GM13976 (cell line): ENCODE measurements around the gene KCNE4.
"Not testable (repeated sequence)": the region's sequence is repeated elsewhere in the genome, so short reads cannot be mapped to it uniquely, and the experiment has no call there.

Source experiments
- DNase-seq: peaks from one replicate; pipeline ENCODE4 v3.0.0; 2012; ENCODE audit warnings: low spot score
- in situ Hi-C: fragments of 300-500 bp; cut with MboI; formaldehyde crosslinking; loops from one replicate; pipeline ENCODE4 v1.12.0; 2022; ENCODE audit warnings: low sequenced_read_pairs, mixed read lengths, inconsistent platforms; ENCODE audit not compliant: unreplicated experiment
- TF ChIP-seq, protein P1 (sequence below): IDR thresholded peaks from 2 replicates; pipeline ENCODE4 v1.5.1; 2012; ENCODE audit warnings: borderline replicate concordance, mild to moderate bottlenecking; ENCODE audit not compliant: insufficient read depth; ENCODE audit errors: extremely low read depth, missing control alignments, control extremely low read depth

Gene KCNE4

DNA sequence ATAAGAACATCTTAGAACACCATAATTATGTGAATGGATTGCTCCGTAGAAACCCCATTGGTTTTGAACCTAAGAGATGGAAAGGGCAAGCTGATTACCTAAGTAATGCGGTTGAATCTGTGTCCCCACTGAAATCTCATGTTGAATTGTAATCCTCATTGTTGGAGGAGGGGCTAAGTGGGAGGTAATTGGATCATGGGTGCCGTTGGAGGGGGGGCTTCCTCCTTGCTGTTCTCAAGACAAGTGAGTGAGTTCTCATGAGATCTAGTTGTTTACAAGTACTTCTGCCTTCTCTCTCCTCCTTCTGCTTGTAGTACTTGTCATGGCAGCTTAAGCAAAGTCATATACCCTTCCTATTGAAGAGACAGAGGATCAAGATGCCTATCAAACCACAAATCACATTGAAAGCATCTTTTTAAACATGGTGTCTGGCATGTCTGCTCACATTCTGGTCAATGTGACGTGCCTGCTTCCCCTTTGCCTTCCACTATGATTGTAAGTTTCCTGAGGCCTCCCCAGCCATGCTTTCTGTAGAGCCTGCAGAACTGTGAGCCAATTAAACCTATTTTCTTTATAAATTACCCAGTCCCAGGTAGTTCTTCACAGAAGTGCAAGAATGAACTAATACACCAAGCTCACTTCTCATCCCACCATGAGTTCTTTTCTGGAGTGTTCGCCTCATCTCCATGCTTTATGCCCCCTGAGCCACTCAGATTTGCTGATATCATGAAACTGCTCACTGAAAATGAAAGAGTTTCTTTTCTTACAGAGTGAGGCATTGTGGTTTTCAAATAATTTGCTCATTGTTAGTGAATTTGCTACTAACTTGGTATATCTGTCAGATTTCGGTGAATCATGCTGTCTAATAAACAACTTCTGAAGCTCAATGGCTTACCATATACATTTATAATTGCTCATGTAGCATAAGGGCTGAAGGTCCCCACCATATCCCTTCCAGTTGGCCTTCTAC lies 23.6 kb downstream of the KCNE4 start:
- TF ChIP-seq, protein P1, sequence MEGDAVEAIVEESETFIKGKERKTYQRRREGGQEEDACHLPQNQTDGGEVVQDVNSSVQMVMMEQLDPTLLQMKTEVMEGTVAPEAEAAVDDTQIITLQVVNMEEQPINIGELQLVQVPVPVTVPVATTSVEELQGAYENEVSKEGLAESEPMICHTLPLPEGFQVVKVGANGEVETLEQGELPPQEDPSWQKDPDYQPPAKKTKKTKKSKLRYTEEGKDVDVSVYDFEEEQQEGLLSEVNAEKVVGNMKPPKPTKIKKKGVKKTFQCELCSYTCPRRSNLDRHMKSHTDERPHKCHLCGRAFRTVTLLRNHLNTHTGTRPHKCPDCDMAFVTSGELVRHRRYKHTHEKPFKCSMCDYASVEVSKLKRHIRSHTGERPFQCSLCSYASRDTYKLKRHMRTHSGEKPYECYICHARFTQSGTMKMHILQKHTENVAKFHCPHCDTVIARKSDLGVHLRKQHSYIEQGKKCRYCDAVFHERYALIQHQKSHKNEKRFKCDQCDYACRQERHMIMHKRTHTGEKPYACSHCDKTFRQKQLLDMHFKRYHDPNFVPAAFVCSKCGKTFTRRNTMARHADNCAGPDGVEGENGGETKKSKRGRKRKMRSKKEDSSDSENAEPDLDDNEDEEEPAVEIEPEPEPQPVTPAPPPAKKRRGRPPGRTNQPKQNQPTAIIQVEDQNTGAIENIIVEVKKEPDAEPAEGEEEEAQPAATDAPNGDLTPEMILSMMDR, result no peak
- in situ Hi-C loops, result no loop called here
- no peak for DNase-seq

DNA sequence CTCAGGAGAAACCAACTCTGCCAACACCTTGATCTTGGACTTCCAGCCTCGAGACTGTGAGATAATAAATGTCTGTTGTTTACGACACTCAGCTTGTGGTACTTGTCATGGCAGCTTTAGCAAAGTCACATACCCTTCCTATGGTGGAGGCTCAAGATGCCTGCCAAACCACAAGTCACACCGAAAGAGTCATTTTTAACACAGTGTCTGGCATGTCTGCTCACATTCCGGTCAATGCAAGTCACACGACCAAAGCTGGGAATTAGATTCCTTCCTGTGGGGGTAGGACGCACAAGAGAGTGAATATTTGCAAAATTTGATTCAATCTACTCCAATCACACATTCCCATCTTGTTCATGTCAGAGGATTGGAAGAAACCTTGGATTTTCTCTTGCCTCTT lies 24.6 kb downstream of the KCNE4 start:
- TF ChIP-seq, protein P1, result no peak
- DNase-seq, result no peak
- in situ Hi-C loops, result no loop called here

DNA sequence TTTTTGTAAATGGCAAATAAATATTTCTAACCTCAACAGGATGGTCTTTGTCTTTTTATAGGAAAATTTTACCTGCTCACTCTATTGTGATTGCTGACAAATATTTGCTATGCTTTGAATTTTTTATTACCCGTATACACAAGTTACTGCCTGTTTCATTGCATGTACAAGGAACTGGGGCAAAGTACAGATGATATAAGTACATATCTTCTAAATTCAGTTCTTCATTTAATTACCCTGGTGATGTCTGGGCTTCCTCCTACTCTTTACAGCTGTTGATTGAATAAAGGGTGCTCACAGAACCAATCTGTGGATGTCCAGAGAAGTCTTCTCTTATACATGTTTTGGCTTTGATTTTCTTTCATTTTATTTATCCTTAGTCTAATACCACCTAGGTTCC lies 26.5 kb downstream of the KCNE4 start:
- TF ChIP-seq, protein P1, result no peak
- no peak for DNase-seq
- in situ Hi-C loops, result no loop called here

DNA sequence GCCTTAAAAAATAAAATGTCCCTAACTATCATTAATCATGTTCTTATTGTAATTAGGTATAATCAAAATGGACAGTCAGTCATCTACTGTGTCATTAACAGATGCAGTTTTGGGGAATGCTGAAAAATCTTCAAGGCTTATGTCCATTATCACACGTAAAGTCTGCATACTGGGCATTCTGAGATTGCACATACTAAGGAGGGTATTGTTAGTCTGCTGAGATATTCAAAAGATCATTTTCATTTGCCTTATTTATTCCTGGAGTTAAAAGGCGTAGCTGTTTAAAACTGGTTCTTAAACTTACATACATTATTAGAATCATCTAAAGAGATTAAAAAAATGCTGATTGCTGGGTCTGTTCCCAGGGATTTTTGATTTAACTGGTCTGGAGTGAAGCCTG lies 27.4 kb downstream of the KCNE4 start:
- in situ Hi-C loops, result no loop called here
- no peak for DNase-seq
- TF ChIP-seq, protein P1, result no peak

DNA sequence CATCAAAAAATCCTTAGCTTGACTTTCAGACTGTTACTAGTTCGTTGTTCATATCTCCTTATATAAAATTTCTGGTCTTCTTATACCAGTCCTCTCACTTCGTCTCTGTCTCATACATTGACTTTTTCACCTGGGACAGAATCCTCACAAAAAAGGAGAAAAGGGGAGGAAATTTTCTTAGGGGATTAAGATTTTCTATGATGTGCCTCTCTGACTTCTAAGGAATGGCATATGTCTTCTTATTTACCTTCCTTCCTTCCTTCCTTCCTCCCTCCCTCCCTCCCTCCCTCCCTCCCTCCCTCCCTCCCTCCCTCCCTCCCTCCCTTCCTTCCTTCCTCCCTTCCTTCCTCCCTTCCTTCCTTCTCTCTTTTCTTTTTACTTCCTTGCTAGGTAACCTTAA lies 27.9 kb downstream of the KCNE4 start:
- TF ChIP-seq, protein P1, result no peak
- DNase-seq, result no peak
- in situ Hi-C loops, result no loop called here

DNA sequence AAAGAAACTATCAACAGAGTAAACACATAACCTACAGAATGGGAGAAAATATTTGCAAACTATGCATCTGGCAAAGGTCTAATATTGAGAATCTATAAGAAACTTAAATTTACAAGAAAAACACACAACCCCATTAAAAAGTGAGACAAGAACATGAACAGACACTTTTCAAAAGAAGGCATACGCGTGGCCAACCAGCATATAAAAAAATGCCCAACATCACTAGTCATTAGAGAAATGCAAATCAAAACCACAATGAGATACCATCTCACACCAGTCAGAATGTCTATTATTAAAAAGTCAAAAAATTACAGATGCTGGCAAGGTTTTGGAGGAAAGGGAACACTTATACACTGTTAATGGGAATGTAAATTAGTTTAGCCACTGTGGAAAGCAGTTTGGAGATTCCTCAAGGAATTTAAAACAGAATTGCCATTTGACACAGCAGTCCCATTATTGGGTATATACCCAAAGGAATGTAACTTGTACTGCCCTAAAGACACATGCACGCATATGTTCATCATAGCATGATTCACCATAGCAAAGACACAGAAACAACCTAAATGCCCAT lies 28.9 kb downstream of the KCNE4 start:
- DNase-seq, in situ Hi-C loops: not testable (repeated sequence)

DNA sequence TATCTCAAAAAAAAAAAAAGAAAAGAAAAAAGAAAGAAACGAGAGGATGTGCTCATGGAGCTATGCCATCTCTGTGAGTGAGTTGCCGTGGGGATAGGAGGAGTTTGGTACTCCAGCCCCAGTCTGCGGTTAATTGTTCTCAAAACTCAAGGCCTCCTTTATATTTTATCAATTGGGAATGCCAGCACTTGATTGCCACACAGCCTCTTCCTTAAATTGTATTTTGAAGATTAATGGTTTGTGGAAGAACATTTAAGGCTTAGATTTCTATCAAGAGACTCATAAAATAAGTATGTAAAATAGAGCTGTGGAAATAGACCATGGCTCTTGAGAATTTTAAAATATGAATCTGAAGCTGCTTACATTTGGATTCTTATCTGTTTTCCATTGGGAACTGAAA lies 29.8 kb downstream of the KCNE4 start:
- no peak for DNase-seq
- TF ChIP-seq, protein P1, result no peak
- in situ Hi-C loops, result no loop called here
